GM19240 (cell line): ENCODE data around the gene PATL1.
A peak's percentile ranks its signal among the peaks of the same experiment; 100 is the strongest.
"Not testable (repeated sequence)": the region's sequence is repeated elsewhere in the genome, so short reads cannot be mapped to it uniquely, and the experiment has no call there.

Source experiments
- DNase-seq: peaks from one replicate; pipeline ENCODE4 v3.0.0; 2011; ENCODE audit warnings: low spot score; ENCODE audit not compliant: insufficient read length

Gene PATL1

GRCh38 chr11:59668950-59669610 lies at the start of gene PATL1:
Gene PATL1 (minus strand): TSS chr11:59669037. CDS start chr11:59668895, 142 bp downstream.
- DNase-seq: peak; percentile 94

- DNase-seq: no peak
Observed at GRCh38 chr11:59716051-59716450, 47.2 kb upstream of the PATL1 start.

- no peak for DNase-seq
Observed at GRCh38 chr11:59713745-59714144, 44.9 kb upstream of the PATL1 start, which contains the start of gene OR10V1. Gene OR10V1 (minus strand): TSS chr11:59713845. CDS start chr11:59713845, 0 bp downstream.

GRCh38 chr11:59710136-59710847 lies 41.5 kb upstream of the PATL1 start:
- DNase-seq: no peak

GRCh38 chr11:59708537-59708936 lies 39.7 kb upstream of the PATL1 start:
- DNase-seq: no peak

GRCh38 chr11:59707371-59707770 lies 38.5 kb upstream of the PATL1 start:
- no peak for DNase-seq

- DNase-seq: no peak
Observed at GRCh38 chr11:59706518-59707285, 37.9 kb upstream of the PATL1 start.

- DNase-seq: no peak
Observed at GRCh38 chr11:59705294-59705693, 36.5 kb upstream of the PATL1 start.

GRCh38 chr11:59703515-59703914 lies 34.7 kb upstream of the PATL1 start:
- not testable (repeated sequence) for DNase-seq

- not testable (repeated sequence) for DNase-seq
Observed at GRCh38 chr11:59700157-59700556, 31.3 kb upstream of the PATL1 start.

GRCh38 chr11:59698506-59698905 lies 29.7 kb upstream of the PATL1 start:
- no peak for DNase-seq

- no peak for DNase-seq
Observed at GRCh38 chr11:59692915-59693314, 24.1 kb upstream of the PATL1 start.

GRCh38 chr11:59691156-59691555 lies 22.3 kb upstream of the PATL1 start:
- no peak for DNase-seq

GRCh38 chr11:59689015-59689414 lies 20.2 kb upstream of the PATL1 start:
- no peak for DNase-seq

- DNase-seq: not testable (repeated sequence)
Observed at GRCh38 chr11:59681260-59681725, 12.5 kb upstream of the PATL1 start.

- no peak for DNase-seq
Observed at GRCh38 chr11:59680287-59681154, 11.7 kb upstream of the PATL1 start.

- DNase-seq: no peak
Observed at GRCh38 chr11:59679347-59679746, 10.5 kb upstream of the PATL1 start.

- no peak for DNase-seq
Observed at GRCh38 chr11:59678813-59679165, 10.0 kb upstream of the PATL1 start.

- DNase-seq: no peak
Observed at GRCh38 chr11:59678118-59678812, 9.4 kb upstream of the PATL1 start.

GRCh38 chr11:59676205-59676604 lies 7.4 kb upstream of the PATL1 start:
- no peak for DNase-seq
